ENCODE data around the gene SPRYD3.
"Not testable (repeated sequence)": the region's sequence is repeated elsewhere in the genome, so short reads cannot be mapped to it uniquely, and the experiment has no call there.

Gene SPRYD3

DNA sequence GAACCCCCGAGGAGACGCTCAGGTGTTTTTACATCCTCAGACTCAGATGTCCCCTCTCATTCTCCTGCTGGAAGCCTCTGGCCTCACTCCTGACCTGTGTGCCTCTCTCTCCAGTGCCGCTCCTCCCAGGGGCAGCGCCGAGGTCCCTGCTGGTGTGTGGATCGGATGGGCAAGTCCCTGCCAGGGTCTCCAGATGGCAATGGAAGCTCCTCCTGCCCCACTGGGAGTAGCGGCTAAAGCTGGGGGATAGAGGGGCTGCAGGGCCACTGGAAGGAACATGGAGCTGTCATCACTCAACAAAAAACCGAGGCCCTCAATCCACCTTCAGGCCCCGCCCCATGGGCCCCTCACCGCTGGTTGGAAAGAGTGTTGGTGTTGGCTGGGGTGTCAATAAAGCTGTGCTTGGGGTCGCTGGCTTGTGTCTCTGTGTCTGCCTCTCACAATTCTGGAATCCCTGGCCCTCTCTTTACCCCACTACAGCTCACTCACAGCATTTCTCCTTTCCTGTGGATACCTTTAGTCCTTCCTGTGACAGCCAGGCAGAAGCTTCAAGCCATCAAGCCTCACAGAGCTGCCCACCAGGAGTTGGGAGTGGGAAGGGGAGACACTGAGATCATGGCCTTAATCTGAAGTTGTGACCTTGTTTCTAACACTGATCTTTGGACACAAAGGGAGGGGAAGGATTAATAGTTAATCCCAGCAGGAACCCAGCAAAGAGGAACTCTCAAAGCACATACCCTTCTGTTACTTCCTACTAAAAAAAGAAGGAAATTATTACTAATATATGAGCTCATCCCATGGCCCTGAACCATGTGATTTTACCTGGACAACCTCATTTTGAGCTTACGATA is 23.0 kb upstream of the SPRYD3 start:
- peak in 1 of 2 experiments; percentile 37 for DNase-seq

DNA sequence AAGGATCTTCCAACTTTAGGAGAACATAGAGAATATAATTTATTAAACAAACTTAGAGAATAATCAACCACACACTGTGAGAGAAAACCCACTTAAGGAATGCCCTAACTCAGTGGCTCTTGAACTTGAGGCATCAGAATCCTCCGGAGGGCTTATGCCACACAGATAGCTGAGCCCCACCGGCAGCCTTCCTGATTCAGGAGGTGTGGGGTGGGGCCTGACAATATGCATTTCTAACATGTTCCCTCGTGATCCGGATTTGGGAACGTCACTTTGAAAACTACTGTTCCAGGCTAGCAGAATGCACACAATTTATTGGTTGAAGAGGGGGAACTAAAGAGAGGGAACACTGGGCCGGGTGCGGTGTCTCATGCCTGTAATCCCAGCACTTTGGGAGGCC is 22.1 kb upstream of the SPRYD3 start:
- no peak for DNase-seq

DNA sequence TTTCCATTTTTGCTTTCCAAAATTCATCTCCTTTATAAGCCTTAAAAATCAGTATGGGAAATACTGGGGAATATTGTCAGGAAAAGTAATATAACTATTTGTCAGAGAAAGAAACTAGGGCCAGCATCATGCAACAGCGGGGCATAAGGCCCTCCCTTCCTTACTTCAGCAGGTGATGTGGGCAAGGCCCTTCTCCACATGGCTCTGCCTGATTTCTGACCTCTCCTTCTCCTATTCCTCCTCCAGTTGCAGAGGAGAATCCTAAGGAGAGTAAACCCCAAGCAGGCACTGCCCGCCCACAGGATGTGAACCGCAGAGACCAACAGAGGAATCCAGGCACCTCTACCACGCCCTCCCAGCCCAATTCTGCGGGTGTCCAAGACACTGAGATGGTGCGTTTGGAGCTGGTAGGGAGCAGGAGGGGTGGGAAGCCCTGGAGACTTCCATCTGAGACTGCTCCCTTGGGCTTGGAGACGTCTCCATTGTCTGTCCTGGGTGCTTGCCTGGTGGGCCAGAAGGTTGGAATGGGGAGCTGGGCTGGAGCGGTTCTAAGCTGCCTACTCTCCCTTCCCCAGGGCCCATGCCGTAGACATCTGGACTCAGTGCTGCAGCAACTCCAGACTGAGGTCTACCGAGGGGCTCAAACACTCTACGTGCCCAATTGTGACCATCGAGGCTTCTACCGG is 21.4 kb upstream of the SPRYD3 start:
- no peak for DNase-seq

DNA sequence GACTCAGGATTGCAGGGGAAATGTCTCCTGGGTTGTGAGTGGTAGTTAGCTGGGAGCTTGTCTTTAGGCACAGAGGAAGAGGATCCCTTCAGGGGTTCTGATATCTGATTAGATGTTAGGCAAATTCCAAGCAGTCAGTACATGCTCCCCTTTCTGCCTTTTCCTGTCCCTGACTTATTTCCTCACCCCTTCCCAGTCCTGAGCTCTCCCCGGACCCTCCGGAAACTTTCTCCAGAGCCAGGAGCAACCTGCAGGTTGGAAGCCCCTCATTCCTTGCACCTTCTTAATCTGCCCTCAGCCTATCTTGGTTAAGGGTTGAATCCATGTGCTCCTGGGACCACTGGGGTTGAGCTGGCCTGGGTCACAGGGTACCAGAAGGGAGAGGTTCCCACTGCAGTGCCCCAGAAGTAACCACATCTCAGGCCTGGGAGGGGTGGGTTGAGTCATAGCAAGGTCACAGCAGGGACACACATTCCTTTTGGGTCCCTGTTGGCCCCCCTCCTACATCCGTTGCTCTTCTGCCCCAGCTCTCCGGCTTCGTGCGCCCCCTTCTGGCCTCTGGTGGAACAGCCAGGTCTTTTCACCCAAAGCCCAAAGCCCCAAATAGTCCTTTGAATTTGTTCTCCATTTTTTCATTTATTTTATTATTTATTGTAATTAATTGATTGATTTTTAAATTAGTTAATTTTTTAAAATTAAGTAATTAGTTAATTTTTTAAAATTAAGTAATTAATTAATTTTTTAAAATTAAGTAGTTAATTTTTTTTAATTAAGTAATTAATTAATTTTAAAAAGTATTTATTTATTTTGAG is 20.1 kb upstream of the SPRYD3 start:
- peak; percentile 28 to 53 for DNase-seq

DNA sequence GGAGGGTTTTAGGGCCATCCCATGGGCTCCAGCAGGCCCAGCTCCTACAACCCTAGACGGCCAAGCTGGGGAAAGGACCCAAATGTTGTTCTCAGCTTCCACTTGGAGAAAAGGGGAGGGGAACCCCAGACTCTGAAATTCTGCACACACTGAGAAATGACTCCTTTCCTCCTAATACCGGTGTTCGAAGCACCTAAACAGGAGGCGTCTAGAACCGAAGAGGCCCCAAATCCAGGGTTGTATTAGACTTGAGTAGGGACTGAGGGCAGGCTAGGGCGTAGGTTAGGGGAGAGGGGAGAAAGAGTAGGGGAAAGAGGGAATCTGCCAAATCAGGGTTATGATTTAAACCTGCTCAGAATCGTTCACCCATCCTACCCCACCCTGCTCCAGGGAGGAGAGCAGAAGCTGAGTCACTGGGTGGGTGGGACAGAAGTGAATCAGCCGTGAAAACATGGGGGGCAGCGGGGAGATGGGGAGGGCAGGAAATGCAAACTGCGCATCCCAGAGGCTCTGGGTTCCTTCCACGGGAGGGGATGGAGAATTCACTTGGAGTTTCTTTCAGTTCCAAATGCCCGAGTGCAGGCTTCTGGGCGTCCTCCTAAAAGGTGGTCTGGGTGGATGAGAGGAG is 19.3 kb upstream of the SPRYD3 start:
- no peak for DNase-seq

DNA sequence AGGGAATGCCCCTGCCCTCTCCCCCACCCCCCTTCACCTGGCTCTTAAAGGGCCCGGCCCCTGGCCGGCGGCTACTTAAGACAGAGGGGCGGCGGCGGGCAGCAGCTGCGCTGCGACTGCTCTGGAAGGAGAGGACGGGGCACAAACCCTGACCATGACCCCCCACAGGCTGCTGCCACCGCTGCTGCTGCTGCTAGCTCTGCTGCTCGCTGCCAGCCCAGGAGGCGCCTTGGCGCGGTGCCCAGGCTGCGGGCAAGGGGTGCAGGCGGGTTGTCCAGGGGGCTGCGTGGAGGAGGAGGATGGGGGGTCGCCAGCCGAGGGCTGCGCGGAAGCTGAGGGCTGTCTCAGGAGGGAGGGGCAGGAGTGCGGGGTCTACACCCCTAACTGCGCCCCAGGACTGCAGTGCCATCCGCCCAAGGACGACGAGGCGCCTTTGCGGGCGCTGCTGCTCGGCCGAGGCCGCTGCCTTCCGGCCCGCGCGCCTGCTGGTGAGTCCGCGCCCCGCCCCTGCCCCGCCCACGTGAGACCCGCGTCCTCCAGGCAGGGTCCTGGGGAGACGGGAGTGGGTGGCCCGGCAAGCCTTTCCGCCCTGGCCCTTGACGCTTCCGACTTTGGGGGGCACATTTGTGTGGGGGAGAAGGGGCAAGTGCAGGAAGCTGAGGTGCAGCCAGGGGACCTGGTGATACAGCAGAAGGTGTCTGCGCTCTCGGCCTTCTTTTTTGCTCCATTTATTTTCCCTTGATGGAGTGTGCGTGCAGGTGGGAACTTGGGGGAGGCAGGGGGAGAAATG is 18.6 kb upstream of the SPRYD3 start, which contains the start of gene IGFBP6:
IGFBP6 (plus strand) TSS at position 104 of the 790 bp plus-strand sequence; CDS start at position 155, 51 bp downstream.
- DNase-seq = peak; percentile 14 to 50

DNA sequence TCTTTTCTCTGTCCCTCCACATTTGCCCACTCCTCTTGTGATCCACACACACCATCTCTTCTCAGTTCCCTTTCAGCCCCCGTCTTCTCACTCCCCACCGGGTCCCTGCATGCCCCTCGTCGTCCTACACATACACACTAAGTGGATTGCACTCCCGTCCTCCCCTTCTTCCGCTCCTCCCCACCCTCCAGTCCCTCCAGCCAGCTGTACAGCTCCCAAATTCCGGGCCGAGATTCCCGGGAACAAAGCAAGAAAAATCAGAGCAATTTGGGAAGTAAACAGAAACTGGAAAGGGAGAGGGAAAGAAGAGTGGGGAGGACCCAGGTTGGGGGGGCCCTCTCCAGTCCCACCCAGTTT is 18.0 kb upstream of the SPRYD3 start:
- peak in 1 of 2 experiments; percentile 36 for DNase-seq

DNA sequence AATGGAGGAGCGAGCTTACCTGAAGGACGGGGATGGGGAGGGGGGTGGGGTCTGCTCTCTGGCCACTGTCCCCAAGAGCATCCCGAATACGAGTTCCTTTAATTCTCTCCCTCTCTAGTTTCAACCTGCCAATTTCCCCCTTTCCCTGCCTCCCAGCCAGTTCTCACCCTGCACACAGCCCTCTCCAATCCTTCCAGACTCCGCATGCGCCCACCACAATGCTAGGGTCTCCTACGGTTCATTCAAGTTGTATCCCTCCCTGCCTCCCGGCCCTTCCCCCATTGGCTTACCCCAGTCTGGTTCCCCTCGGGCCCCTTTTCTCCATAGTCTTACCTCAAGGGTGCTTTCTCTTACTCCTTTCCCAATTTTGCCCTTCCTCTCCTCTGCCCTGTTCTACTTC is 17.6 kb upstream of the SPRYD3 start:
- no peak for DNase-seq

DNA sequence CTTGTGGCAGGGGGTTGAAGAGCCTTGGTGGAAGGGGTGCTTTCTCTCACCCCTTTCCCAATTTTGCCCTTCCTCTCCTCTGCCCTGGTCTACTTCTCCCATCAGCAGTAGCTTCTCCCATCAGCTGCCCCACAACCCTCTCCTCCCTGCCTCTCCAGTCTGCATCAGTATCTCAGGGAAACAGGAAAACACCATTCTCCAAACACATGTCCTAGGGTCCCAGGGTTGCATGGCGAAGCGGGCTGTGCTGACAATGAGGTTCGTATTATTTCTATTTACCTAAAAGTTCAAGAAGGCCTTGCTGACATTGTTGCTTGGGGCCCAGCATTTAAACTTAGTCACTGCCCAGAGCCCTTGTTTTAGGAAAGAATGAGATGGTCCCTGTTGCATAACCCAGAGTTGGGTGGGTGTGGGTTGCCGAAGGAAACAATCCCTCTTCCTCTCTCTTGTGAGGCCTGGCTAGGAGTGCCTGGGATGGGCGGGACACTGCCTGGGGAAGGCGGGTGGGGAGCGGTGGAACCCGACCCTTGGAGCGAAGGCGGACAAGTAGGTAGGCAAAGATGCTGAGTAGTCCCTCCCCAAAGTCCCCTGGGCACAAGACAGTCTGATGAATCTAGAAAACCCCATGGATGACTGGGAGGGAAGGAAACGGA is 17.0 kb upstream of the SPRYD3 start:
- DNase-seq = no peak

DNA sequence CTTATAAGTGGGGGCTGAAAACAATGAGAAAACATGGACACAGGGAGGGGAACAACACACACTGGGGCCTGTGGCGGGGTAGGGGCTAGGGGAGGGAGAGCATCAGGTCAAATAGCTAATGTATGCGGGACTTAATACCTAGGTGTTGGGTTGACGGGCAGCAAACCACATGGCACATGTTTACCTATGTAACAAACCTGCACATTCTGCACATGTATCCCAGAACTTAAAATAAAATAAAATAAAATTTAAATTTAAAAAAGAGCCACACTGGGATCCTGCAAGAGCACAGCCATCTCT is 16.4 kb upstream of the SPRYD3 start:
- not testable (repeated sequence) for DNase-seq

DNA sequence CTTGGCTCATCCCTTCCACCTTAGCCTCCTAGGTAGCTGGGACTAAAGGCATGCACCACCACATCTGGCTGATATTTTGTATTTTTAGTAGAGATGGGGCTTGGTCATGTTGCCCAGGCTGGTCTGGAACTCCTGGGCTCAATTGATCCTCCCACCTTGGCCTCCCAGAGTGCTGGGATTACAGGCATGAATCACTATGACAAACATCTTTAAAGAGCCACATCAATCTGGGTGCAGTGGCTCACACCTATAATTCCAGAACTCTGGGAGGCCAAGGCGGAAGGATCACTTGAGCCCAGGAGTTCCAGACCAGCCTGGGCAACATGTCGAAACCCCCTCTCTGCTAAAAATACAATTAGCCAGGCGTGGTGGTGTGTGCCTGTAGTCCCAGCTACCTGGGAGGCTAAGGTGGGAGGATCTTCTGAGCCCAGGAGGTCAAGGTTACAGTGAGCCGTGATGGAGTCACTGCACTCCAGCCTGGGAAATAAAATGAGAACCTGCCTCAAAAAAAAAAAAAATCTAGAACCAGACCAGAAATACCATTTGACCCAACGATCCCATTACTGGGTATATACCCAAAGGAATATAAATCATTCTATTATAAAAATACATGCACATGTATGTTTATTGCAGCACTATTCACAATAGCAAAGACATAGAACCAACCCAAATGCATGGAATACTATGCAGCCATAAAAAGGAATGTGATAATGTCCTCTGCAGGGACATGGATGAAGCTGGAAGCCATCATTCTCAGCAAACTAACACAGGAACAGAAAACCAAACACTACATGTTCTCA is 15.8 kb upstream of the SPRYD3 start:
- not testable (repeated sequence) for DNase-seq

DNA sequence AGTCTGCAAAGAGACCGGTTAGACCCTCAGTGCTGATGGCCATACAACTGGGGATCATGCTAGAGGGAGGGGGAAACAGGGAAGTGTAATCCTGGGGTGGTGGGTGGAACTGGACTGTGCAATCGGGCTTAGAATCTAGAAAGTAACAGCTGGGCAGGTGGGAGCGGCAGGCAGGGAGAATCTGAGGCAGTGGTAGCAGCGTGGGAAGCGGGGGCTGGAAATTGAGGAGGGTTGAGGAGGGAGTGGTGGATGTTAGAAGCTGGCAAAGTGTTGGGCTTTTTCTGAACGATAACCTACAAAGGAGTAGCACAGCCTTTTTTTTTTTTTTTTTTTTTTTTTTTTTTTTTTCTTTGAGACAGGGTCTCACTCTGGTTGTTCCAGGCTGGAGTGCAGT is 15.2 kb upstream of the SPRYD3 start:
- no peak for DNase-seq

DNA sequence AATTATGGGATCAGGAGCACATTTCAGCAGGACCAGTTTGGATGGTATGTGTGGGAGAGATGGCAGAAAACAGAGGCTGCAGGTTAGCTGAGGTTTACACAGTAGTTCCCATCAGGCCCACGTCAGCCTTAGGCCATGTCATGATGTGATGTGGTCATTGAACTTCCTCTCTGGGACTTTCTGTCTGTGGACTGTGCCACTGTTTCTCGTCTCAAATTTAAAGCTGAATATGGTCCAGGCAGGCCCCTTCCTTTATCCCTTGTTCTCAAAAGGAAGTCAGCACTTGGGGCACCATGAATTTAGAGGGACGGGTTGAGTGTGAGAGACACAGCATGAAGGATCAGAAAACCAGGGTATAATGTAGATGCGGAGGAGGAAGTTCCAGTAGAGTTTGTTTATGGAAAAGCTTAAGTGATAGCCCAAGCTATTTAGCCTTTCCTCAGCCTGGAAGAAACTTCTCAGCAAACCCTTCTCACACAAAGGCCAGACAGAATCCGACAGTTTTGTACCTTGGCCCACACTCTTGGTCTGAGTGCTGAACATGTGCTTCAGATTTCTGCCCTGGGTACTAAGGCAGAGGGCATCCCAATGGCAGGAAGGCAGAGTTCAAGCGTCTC is 14.7 kb upstream of the SPRYD3 start:
- no peak for DNase-seq

DNA sequence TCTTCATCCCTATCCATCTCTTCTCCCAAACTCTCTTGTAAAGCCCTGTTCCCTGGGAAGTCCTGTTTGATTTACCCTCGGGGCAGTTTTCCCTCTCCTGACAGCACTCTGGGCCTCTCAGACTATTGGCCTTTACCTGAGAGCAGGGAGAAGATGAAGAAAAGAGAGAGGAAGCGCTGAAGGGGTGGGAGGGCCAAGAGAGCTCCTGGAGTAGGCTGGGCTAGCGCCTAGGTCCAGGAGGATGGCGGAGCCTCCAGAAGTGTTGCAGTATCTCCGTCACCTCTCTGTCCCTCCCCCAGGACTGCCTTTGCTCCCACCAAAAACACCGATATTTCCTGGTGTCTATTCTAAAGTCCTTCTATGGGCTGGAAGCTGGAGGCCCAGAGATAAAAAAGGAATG is 12.6 kb upstream of the SPRYD3 start:
- DNase-seq = no peak

DNA sequence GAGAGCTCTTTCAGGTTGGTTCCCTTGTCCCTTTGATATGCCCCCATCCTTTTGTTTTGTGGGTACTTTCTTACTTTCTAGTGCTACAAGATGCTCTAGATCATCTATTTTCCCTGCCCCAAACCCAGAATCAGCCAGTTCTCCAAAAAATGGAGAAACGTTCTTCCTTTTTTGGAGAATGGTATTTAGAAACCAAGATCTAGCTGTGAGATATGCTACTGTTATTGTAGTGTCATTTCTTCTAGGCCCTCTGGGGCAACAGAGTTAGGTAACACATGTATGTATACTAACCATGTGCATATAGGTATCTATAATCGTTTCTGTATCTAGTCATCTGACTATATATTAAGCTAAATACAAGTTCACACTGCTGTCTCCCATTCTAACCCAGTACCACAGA is 11.4 kb upstream of the SPRYD3 start:
- no peak for DNase-seq

DNA sequence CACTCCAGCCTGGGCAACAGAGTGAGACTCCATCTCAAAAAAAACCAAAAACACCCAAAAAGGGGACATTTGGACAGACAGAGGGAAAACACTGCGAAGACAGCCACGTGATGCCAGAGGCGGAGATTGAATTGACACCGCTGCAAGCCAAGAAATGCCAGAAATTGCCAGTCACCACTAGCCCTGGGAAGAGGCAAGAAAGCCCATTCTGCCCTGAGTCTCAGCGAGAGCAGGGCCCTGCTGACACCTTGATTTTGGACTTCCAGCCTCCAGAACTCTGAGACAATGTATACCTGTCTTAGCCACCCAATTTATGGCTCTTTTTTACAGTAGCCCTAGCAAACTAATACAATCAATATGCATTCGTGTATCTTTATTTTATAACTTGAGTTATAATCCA is 10.9 kb upstream of the SPRYD3 start:
- no peak for DNase-seq

DNA sequence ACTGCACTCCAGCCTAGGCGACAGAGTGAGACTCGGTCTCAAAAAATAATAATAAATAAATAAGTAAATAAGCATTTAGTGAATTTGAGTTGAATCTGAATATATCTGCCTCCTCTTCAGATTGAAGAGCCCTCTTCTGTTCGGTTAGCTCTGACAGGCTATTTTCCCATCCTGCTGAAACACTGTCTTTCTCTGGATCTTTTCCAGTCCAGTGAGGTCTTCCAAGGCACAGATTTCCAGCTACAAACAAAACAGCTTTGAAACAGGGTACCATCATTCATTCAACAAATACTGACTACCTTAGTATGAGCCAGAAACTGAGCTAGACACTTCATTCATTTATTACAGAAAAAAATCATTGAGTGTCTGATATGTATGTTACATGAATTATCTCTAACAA is 7.2 kb upstream of the SPRYD3 start:
- DNase-seq = no peak

DNA sequence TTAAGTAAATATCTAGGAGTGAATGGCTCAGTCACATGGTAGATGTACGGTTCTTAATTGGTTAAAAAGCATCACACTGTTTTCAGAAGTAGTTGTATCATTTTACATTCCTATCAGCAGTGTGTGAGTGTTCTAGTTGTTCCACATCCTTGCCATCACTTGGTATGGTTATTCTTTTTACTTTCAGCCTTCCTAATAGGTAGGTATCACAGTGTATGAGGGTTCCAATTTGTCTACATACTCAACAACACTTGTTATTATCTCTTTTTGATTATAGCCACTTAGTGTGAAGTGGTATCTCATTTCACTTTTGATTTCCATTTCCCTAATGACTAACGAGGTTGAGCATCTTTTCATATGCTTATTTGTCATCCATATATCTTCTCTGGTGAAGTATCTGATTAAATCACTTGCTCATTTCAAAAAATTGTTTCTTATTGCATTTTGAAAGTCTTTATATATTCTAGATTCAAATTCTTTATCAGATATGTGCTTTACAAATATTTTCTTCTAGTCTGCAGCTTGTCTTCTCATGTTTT is 3.5 kb upstream of the SPRYD3 start:
- DNase-seq = no peak

DNA sequence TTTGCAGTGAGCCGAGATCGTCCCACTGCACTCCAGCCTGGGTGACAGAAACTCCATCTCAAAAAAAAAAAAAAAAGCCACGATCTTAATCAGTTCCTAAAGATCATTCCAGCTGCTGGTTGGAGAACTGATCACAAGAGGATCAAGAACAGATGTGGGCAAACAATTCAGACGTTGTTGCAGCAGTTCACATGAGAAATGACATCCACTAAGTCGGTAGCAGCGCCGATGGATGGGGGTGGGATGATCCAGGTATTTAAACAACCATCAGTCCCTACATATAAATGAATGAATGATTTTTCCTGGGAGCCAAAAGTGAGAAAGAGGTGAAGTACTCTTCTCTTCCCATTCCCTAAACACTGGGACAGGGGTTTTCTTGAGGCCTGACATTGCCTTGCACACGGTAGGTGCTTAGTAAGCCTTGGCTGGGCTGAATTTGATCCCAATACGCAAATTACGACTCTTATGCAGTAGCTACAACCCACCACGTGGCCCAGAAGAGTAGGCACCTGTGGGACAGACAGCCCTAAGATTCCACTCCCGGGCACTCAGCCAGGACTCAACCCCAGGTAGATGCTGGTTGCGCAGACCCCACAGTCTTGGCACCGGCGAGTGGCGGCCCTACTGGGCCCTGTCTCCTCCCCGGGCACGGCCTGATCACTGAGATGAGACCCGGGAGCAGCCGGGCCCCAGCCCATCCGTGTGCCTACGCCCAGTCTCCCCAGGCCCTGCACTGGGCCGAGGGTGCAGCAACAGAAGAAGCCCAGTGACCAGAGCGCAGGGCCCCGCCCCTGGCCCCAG is 565 bp downstream of the SPRYD3 start:
- DNase-seq = peak in 1 of 2 experiments; percentile 54

Data from NCI-H524 (cell line).